LHCN-M2 (cell line): ENCODE data around the gene NEDD4. TPM values are rescaled to one million over a fixed set of nuclear protein-coding genes. Genes with fewer than 3 reads are reported as not detected.
"Not testable (repeated sequence)": the region's sequence is repeated elsewhere in the genome, so short reads cannot be mapped to it uniquely, and the experiment has no call there.

ENCODE experiments used
- DNase-seq: peaks from one replicate; pipeline ENCODE4 v3.0.0-alpha.2; 2012; ENCODE audit warnings: low read depth
- polyA plus RNA-seq: library from polyadenylated mRNA; unstranded; fragments of >200 nt; gene quantifications from one replicate; pipeline ENCODE4 v1.2.1, GENCODE V29; 2012; ENCODE audit warnings: missing spikeins
- total RNA-seq: library from RNA; depleted of rRNA; stranded (reverse); fragments of >200 nt; gene quantifications from 2 replicates; pipeline ENCODE4 v1.2.3, GENCODE V29; 2014; rRNA removed

Gene NEDD4
- 80.0 and 82.5 TPM in 2 replicates for total RNA-seq
- polyA plus RNA-seq: 20.6 TPM

GRCh38 chr15:55993111-55993803 is at the start of gene NEDD4:
Gene NEDD4 (minus strand): TSS chr15:55993612. CDS start chr15:55993555, 57 bp downstream.
- DNase-seq: peak; percentile 83

- no peak for DNase-seq
These were observed 49.1 kb upstream of the NEDD4 start for GRCh38 chr15:56042498-56042897.

DNA sequence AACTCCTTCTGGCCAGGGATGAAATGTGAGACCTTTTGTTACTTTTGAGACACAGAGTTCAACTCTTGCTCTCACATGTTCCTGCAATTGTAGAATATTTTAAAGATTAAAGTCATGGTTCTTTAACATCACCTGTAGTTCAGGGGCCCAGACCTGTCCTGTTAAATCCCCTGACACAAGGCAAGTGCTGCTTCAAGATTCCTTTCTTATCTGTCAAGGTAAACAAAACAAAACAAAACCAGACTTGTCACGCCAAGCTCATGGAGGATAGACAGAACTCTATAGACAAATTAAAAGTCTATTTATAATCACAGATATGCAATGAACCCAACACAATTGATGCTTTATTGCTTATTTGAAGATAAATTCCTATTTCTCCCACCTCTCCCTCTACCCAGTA is 48.6 kb upstream of the NEDD4 start:
- no peak for DNase-seq

DNA sequence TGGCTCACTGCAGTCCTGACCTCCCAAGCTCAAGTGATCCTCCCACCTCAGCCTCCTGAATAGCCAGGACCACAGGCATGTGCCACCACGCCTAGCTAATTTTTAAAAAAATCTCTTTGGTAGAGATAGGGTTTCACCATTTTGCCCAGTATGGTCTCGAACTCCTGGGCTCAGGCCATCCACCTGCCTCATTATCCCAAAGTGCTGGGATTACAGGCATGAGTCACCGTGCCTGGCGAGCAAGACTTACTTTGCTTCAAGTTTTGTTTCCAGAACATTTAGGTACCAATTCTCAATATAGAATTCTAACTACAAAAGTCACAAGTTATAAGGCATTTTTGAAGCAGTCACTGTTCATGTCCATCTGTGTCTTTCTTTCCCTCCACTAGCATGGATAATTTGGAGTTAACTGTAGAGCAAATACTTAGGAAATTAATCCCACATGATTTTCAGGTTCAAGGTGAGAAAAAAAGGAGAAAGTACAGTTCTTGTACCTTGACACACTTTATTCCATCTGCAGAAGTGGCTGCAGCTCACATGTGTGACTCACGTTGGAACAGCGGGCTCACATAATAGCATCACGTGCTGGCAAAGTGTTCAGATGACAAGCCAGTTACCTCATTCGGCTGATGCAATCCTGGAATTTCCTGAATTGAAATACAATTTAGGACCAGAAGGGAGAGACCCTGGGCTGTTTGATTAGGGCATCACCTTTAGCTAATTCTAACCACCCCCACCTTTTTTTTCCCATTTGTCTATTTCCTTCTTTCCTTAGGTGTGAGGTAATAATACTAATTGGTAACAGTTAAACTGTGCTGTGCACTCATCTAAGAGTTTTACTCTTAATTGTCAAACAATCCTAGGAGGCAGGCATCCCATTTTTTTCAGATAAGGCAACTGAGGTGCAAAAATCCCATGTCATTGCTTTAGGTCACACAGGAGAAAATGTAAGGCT is 46.9 kb upstream of the NEDD4 start:
- DNase-seq: peak; percentile 88

GRCh38 chr15:56038707-56039106 is 45.3 kb upstream of the NEDD4 start:
- no peak for DNase-seq

- DNase-seq: peak; percentile 46
These were observed 44.6 kb upstream of the NEDD4 start for GRCh38 chr15:56038015-56038414.

GRCh38 chr15:56036546-56037067 is 43.2 kb upstream of the NEDD4 start:
- DNase-seq: no peak

GRCh38 chr15:56035166-56035565 is 41.8 kb upstream of the NEDD4 start:
- no peak for DNase-seq

DNA sequence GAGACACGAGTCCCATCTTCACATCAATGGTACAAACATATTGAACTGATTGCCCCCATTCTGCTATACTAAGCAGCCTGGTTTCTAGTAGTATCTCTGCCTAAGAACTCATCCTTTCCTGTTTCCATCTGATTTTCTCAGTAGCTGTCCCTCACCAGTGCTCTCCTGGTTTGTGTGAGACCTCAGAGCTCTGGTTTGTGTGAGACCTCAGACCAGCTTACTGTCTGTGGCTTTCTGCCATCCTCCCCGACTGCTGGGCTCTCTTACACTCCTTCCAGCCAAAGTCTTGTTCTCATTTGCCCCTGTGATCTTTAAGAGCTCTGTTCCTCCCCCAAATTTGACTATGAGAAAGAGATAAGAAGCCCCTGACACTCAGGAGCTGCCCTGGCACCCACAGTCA is 41.1 kb upstream of the NEDD4 start:
- DNase-seq: no peak

DNA sequence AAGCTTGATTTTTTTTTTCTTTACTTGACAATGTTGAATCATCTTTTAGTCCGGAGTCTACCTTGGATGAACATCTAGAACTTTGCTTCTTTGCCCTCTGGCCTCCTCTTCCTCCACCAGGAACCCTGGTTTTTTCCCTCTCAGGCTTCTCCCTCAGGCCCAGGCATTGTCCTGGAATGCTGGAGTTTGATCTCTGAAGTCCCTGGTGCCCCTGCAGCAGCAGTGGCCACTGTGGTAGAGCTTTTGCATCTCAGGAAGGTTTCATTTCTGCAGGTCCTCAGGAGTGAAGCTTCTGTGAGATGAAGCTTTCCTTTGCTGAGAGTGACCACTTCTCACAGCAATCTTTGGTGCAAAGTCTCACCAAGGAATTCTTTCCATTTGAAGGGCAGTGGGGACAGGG is 39.0 kb upstream of the NEDD4 start:
- DNase-seq: no peak

DNA sequence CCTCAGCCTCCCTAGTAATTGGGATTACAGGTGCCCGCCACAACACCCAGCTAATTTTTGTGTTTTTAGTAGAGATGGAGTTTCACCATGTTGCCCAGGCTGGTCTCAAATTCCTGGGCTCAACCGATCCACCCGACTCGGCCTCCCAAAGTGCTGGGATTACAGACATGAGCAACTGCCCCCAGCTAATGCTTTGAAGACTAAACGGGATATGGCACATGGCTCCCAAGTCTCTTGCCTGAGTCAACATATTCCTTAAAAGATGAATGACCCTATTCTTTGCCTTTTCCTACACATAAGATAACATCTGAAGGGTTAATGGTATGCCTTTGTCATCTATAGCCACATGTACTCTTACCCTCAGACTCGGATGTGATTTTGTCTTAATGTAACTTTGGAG is 38.4 kb upstream of the NEDD4 start:
- no peak for DNase-seq

DNA sequence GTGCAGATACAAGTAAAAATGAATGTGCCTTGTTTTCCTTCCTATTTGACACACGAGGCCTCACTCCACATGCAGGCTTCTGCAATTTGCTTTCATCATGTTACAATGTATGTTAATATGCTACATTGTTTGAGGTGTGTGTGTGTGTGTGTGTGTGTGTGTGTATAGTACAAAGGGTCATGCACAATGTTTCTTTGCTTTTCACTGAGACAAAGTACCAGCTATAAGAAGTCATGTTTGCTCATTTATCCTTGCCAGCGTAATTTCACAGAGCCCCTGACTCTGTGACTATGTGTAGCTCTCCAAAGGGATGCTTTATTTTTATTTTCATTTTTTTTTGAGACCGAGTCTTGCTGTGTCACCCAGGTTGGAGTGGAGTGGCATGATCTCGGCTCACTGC is 38.0 kb upstream of the NEDD4 start:
- no peak for DNase-seq

GRCh38 chr15:56028430-56028829 is 35.0 kb upstream of the NEDD4 start:
- DNase-seq: no peak

- DNase-seq: not testable (repeated sequence)
These were observed 29.7 kb upstream of the NEDD4 start for GRCh38 chr15:56023160-56023559.

- no peak for DNase-seq
These were observed 26.5 kb upstream of the NEDD4 start for GRCh38 chr15:56019819-56020486.

- DNase-seq: no peak
These were observed 25.8 kb upstream of the NEDD4 start for GRCh38 chr15:56019060-56019793.

- no peak for DNase-seq
These were observed 24.5 kb upstream of the NEDD4 start for GRCh38 chr15:56017920-56018319.

DNA sequence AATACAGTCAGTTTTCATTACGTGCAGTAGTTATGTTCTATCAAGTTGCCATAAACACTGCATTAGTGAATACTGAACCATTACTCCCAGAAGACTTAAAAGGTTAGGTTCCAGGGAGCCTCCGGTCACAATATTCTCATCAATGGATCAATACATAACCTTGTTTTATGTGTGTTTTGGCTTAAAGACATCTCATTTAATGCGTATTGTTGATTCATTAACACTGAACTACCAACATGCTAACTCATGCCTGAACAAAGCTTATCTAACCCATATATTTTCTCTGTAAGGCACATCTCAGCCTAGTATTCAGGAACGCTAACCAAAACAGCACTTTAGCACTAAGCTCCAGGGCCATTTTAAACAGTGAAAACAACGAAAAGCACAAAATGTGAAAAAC is 24.1 kb upstream of the NEDD4 start:
- no peak for DNase-seq

- DNase-seq: no peak
These were observed 22.9 kb upstream of the NEDD4 start for GRCh38 chr15:56016281-56016680.

GRCh38 chr15:56014677-56015076 is 21.3 kb upstream of the NEDD4 start:
- no peak for DNase-seq

- DNase-seq: peak; percentile 26
These were observed 13.6 kb upstream of the NEDD4 start for GRCh38 chr15:56007053-56007452.
